Activated T-cell treated with anti-CD3 and anti-CD28 coated beads for 24 hours (primary cell): ENCODE data around the gene SGSH.
A peak's percentile ranks its signal among the peaks of the same experiment; 100 is the strongest.
"Not testable (repeated sequence)": the region's sequence is repeated elsewhere in the genome, so short reads cannot be mapped to it uniquely, and the experiment has no call there.

ENCODE experiments used
- DNase-seq: peaks from one replicate; pipeline ENCODE4 v3.0.0-alpha.2; 2020; ENCODE audit warnings: low read depth

Gene SGSH

GRCh38 chr17:80210348-80211108, 9.6 kb downstream of the SGSH start:
- DNase-seq, result no peak

GRCh38 chr17:80209765-80210164, 10.4 kb downstream of the SGSH start:
- no peak for DNase-seq

- no peak for DNase-seq
Observed at GRCh38 chr17:80208050-80208449, 12.1 kb downstream of the SGSH start.

GRCh38 chr17:80205811-80206210, 14.3 kb downstream of the SGSH start:
- DNase-seq, result no peak

GRCh38 chr17:80204626-80205468, 15.3 kb downstream of the SGSH start:
- no peak for DNase-seq

GRCh38 chr17:80203471-80203963, 16.6 kb downstream of the SGSH start:
- no peak for DNase-seq

GRCh38 chr17:80202197-80202596, 17.9 kb downstream of the SGSH start:
- DNase-seq, result no peak

GRCh38 chr17:80201446-80201845, 18.7 kb downstream of the SGSH start:
- DNase-seq, result no peak

GRCh38 chr17:80199295-80199694, 20.8 kb downstream of the SGSH start:
- not testable (repeated sequence) for DNase-seq

GRCh38 chr17:80198144-80198661, 21.9 kb downstream of the SGSH start:
- DNase-seq, result no peak

GRCh38 chr17:80196652-80197051, 23.5 kb downstream of the SGSH start:
- no peak for DNase-seq

GRCh38 chr17:80195671-80196529, 24.2 kb downstream of the SGSH start:
- DNase-seq, result peak; percentile 45

GRCh38 chr17:80195141-80195540, 25.0 kb downstream of the SGSH start:
- DNase-seq, result no peak

- DNase-seq, result no peak
Observed at GRCh38 chr17:80191865-80192661, 28.1 kb downstream of the SGSH start.

GRCh38 chr17:80191192-80191591, 28.9 kb downstream of the SGSH start:
- no peak for DNase-seq

- no peak for DNase-seq
Observed at GRCh38 chr17:80190716-80191115, 29.4 kb downstream of the SGSH start.

- DNase-seq, result no peak
Observed at GRCh38 chr17:80189611-80190010, 30.5 kb downstream of the SGSH start.

GRCh38 chr17:80187515-80187941, 32.6 kb downstream of the SGSH start:
- no peak for DNase-seq

GRCh38 chr17:80187090-80187489, 33.0 kb downstream of the SGSH start:
- DNase-seq, result no peak

GRCh38 chr17:80185968-80186367, 34.2 kb downstream of the SGSH start:
- DNase-seq, result no peak

GRCh38 chr17:80184423-80184714, 35.8 kb downstream of the SGSH start:
- no peak for DNase-seq
